ENCODE data around the gene SRD5A2. TPM values are rescaled to one million over a fixed set of nuclear protein-coding genes. Genes with fewer than 3 reads are reported as not detected.

Gene SRD5A2
- total RNA-seq, 1 donor: not detected

Other genes with a start within 250 kb of the SRD5A2 start
- gene XDH, start 166.2 kb downstream of the SRD5A2 start, total RNA-seq: not detected